Activated CD4-positive, alpha-beta T cell treated with anti-CD3 and anti-CD28 coated beads, Interleukin-2, amount 10 ng/mL, durations not matched to agents 24 days and 14 days (primary cell): Measurements from ENCODE around the gene B4GALNT2. TPM values are rescaled to one million over a fixed set of nuclear protein-coding genes. Genes with fewer than 3 reads are reported as not detected.
A peak's percentile ranks its signal among the peaks of the same experiment; 100 is the strongest.

Experiments used
- DNase-seq: peaks from one replicate; pipeline ENCODE4 v3.0.0; 2022
- H3K27ac Mint-ChIP-seq: one replicate; pipeline ENCODE4 v1.8.0; 2022; ENCODE audit warnings: mild to moderate bottlenecking, mixed read lengths
- H3K27me3 Mint-ChIP-seq: one replicate; pipeline ENCODE4 v1.8.0; 2022; ENCODE audit warnings: mixed read lengths
- H3K36me3 Mint-ChIP-seq: one replicate; pipeline ENCODE4 v1.8.0; 2022; ENCODE audit warnings: low read depth, mild to moderate bottlenecking, mixed read lengths
- H3K4me1 Mint-ChIP-seq: one replicate; pipeline ENCODE4 v1.8.0; 2021; ENCODE audit warnings: mixed read lengths
- H3K4me3 Mint-ChIP-seq: one replicate; pipeline ENCODE4 v1.8.0; 2022; ENCODE audit warnings: mild to moderate bottlenecking, moderate library complexity, mixed read lengths
- H3K9me3 Mint-ChIP-seq: one replicate; pipeline ENCODE4 v1.8.0; 2021; ENCODE audit warnings: mixed read lengths
- intact Hi-C: fragments of 100-400 bp; cut with micrococcal nuclease; formaldehyde crosslinking; loops from one replicate; pipeline ENCODE4 v1.15.1; 2023
- total RNA-seq: library from RNA; stranded (reverse); gene quantifications from 2 replicates; pipeline ENCODE4 v1.2.3, GENCODE V29; 2022

The B4GALNT2 gene
- total RNA-seq, 1 donor from 2014 or later: 0.02 TPM

- Mint-ChIP-seq H3K27ac (peak overlapping the region; percentile 61), H3K9me3 (no peaks in the 10 kb centered on the region), H3K36me3 (peaks cover 61% of the 10 kb centered on the region), H3K4me3 (peak overlapping the region; percentile 46), H3K27me3 (no peaks in the 10 kb centered on the region), H3K4me1 (peaks cover 60% of the 10 kb centered on the region)
- no peak for DNase-seq
- intact Hi-C loops: loop anchor here (5.0 kb wide), 2 partner anchors 125 to 145 kb away; partner anchors contain the start of gene ZNF652
These were observed 84.5 kb downstream of the B4GALNT2 start for GRCh38 chr17:49216953-49217650.

- Mint-ChIP-seq H3K4me1 (peaks cover 55% of the 10 kb centered on the region), H3K36me3 (peaks cover 63% of the 10 kb centered on the region), H3K4me3 (peak overlapping the region; percentile 80), H3K9me3 (no peaks in the 10 kb centered on the region), H3K27ac (peak overlapping the region; percentile 87), H3K27me3 (no peaks in the 10 kb centered on the region)
- intact Hi-C loops: loop anchor here (1.0 to 5.0 kb wide), 5 partner anchors 8 to 144 kb away; partner anchors contain the start of genes ABI3, GNGT2 and ZNF652
- peak; percentile 91 for DNase-seq
These were observed 85.3 kb downstream of the B4GALNT2 start for GRCh38 chr17:49217651-49218413.

- peak overlapping the region; percentile 77 for H3K4me3 Mint-ChIP-seq
- H3K4me1 Mint-ChIP-seq: peaks cover 52% of the 10 kb centered on the region
- H3K27ac Mint-ChIP-seq: peak overlapping the region; percentile 87
- peaks cover 61% of the 10 kb centered on the region for H3K36me3 Mint-ChIP-seq
- peak; percentile 82 for DNase-seq
- H3K27me3 Mint-ChIP-seq: no peaks in the 10 kb centered on the region
- intact Hi-C loops: loop anchor here (1.0 to 5.0 kb wide), 5 partner anchors 8 to 143 kb away; partner anchors contain the start of genes ABI3, GNGT2 and ZNF652
- H3K9me3 Mint-ChIP-seq: no peaks in the 10 kb centered on the region
These were observed 86.7 kb downstream of the B4GALNT2 start for GRCh38 chr17:49218941-49219913.

DNA sequence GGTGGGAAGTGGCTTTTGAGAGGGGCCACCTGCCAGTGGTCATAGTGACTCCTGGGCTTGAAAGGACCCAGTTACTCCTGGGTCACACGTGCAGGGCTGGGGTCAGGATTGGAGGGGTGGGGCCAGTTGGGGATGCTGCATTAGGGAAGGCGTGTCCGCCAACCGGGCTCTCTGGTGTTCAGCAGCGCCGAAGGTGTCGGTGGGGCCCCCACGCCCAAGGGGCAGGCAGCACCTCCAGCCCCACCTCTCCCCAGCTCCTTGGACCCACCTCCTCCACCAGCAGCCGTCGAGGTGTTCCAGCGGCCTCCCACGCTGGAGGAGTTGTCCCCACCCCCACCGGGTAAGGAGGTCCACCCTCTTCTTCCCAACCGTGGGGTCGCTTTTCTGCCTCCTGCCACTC, 87.4 kb downstream of the B4GALNT2 start:
- H3K4me1 Mint-ChIP-seq: peaks cover 50% of the 10 kb centered on the region
- H3K36me3 Mint-ChIP-seq: peaks cover 57% of the 10 kb centered on the region
- no peak overlapping the region for H3K27ac Mint-ChIP-seq

GRCh38 chr17:49223168-49223516, 90.6 kb downstream of the B4GALNT2 start:
- no peak for DNase-seq
- Mint-ChIP-seq H3K36me3 (peaks cover 41% of the 10 kb centered on the region), H3K4me1 (peaks cover 30% of the 10 kb centered on the region), H3K4me3 (peak overlapping the region; percentile 71), H3K27me3 (peaks cover 10% of the 10 kb centered on the region), H3K9me3 (no peaks in the 10 kb centered on the region), H3K27ac (no peak overlapping the region)
- intact Hi-C loops: no loop called here

More for the DNA sequence above, 87.4 kb downstream of the B4GALNT2 start:
- no peak for DNase-seq
- intact Hi-C loops: loop anchor here (5.0 kb wide), 2 partner anchors 122 to 142 kb away; partner anchors contain the start of gene ZNF652
- peaks cover 3% of the 10 kb centered on the region for H3K27me3 Mint-ChIP-seq
- no peaks in the 10 kb centered on the region for H3K9me3 Mint-ChIP-seq
- peak overlapping the region; percentile 28 for H3K4me3 Mint-ChIP-seq

DNA sequence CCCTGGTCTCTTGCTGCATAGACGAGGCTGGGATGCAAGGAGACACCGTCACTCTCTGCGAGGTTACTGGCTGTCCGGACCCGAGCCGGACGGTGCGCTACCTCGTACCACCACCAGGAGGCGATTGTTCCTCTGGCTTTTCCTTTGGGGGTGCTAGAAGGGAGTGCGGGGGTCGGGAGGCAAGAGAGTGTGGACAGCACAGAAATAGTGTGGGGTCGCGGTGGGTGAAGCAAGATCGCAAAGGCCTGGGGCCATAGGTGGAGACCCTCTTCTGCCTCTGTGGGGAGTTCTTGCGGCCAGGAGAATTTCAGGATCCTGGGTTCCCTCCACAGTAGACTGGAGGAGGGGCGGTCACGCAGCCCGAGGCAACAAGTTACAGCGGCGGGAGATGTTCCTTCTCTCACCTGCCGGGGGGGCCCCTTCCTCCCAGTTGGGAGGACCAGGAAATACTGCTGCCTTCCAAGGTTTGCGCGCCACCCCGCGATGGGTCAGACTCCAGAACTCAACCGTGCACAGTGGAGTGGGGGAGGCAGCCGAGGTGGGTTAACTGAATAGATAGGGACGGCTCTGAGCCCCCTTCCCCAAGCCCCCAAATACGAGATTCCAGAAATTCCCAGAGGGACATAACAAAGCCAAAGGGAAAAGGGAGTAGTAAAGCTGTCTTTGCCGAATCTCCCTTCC, 91.1 kb downstream of the B4GALNT2 start:
- peaks cover 38% of the 10 kb centered on the region for H3K36me3 Mint-ChIP-seq
- no peak overlapping the region for H3K27ac Mint-ChIP-seq
- intact Hi-C loops: no loop called here
- peaks cover 27% of the 10 kb centered on the region for H3K4me1 Mint-ChIP-seq
- peak overlapping the region; percentile 71 for H3K4me3 Mint-ChIP-seq
- H3K9me3 Mint-ChIP-seq: no peaks in the 10 kb centered on the region
- peak; percentile 91 for DNase-seq
- peaks cover 10% of the 10 kb centered on the region for H3K27me3 Mint-ChIP-seq

- Mint-ChIP-seq H3K27ac (no peak overlapping the region), H3K9me3 (no peaks in the 10 kb centered on the region), H3K27me3 (peaks cover 17% of the 10 kb centered on the region), H3K36me3 (peaks cover 34% of the 10 kb centered on the region), H3K4me1 (peaks cover 20% of the 10 kb centered on the region), H3K4me3 (peak overlapping the region; percentile 71)
- intact Hi-C loops: no loop called here
- DNase-seq: peak; percentile 88
These were observed 91.8 kb downstream of the B4GALNT2 start for GRCh38 chr17:49224198-49224996.

DNA sequence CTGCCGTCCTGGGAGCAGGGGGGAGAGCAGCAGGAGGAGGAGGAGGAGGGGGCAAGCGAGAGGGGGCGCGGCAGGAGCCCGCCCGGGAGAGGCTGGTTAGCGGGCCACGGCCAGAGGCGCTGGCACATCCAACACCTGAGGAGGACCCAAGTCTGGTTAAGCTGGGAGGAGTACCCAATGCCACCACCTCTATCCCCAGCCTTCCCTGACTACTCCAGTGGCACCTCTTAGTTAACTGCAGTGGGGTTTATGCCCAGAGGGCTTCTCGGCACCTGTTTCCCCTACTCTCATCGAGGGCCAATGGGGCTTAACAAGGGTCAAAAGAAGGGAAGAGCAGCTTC, 92.4 kb downstream of the B4GALNT2 start:
- peaks cover 30% of the 10 kb centered on the region for H3K36me3 Mint-ChIP-seq

DNA sequence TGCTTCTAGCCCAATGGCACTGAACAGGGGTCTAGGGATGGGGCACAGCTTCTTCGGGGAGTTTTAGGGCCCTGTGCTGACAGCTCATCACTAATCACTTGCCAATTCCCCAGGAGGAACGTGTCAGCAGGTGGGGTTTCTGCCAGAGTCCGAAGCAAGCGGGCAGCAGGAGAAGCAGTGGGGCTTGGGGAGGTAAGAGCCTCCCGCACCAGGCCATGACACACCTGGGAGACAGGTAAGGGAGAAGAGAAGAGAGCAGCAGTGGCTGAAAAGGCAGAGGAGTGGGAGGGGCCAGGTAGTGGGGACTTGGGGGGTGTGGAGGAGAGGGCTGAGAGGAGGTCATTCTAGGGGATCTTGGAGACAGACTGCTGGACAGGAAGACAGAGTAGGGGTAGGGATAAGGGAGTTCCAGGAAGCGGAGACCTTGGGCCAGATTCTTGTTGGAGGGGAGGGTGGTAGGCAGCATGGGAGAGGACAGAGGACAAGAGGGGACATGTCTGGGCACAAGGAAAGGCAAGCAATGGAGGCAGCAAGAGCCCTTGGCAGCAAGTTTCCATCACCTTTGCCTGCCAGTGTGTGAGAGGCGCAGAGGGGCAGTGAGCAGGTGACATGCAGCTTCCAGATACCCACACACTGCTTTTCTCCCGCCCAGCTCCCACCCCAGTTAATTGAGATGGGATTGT, 93.1 kb downstream of the B4GALNT2 start:
- peaks cover 22% of the 10 kb centered on the region for H3K27me3 Mint-ChIP-seq
- H3K9me3 Mint-ChIP-seq: no peaks in the 10 kb centered on the region
- H3K36me3 Mint-ChIP-seq: peaks cover 27% of the 10 kb centered on the region
- intact Hi-C loops: no loop called here
- peak overlapping the region; percentile 31 for H3K4me3 Mint-ChIP-seq
- H3K4me1 Mint-ChIP-seq: peaks cover 21% of the 10 kb centered on the region
- H3K27ac Mint-ChIP-seq: no peak overlapping the region
- DNase-seq: no peak

More for the DNA sequence above, 92.4 kb downstream of the B4GALNT2 start:
- H3K4me3 Mint-ChIP-seq: peak overlapping the region; percentile 71
- DNase-seq: no peak
- H3K27ac Mint-ChIP-seq: no peak overlapping the region
- H3K27me3 Mint-ChIP-seq: peaks cover 22% of the 10 kb centered on the region
- H3K9me3 Mint-ChIP-seq: no peaks in the 10 kb centered on the region
- peaks cover 21% of the 10 kb centered on the region for H3K4me1 Mint-ChIP-seq
- intact Hi-C loops: no loop called here
